ENCODE data around the gene MTMR6. TPM values are rescaled to one million over a fixed set of nuclear protein-coding genes. Genes with fewer than 3 reads are reported as not detected.

The MTMR6 gene
- total RNA-seq, 1 donor from 2014 or later, result 42.4 TPM

- FAIRE-seq, result no peak
- no peak for DNase-seq (ENCODE audit: low spot score in 2 of 2)
Observed at GRCh38 chr13:25224151-25224550, 63.1 kb downstream of the MTMR6 start.

GRCh38 chr13:25222740-25223139, 64.5 kb downstream of the MTMR6 start:
- FAIRE-seq, result no peak
- no peak for DNase-seq (ENCODE audit: low spot score in 2 of 2)

- FAIRE-seq, result no peak
Observed at GRCh38 chr13:25218019-25218418, 69.3 kb downstream of the MTMR6 start.

GRCh38 chr13:25217023-25217885, 70.0 kb downstream of the MTMR6 start:
- FAIRE-seq, result no peak
- no peak for DNase-seq (ENCODE audit: low spot score in 2 of 2)

More at GRCh38 chr13:25218019-25218418, 69.3 kb downstream of the MTMR6 start:
- no peak for DNase-seq (ENCODE audit: low spot score in 2 of 2)

- DNase-seq (ENCODE audit: low spot score in 2 of 2) (no peak), FAIRE-seq (no peak)
Observed at GRCh38 chr13:25215253-25215575, 72.1 kb downstream of the MTMR6 start.

DNA sequence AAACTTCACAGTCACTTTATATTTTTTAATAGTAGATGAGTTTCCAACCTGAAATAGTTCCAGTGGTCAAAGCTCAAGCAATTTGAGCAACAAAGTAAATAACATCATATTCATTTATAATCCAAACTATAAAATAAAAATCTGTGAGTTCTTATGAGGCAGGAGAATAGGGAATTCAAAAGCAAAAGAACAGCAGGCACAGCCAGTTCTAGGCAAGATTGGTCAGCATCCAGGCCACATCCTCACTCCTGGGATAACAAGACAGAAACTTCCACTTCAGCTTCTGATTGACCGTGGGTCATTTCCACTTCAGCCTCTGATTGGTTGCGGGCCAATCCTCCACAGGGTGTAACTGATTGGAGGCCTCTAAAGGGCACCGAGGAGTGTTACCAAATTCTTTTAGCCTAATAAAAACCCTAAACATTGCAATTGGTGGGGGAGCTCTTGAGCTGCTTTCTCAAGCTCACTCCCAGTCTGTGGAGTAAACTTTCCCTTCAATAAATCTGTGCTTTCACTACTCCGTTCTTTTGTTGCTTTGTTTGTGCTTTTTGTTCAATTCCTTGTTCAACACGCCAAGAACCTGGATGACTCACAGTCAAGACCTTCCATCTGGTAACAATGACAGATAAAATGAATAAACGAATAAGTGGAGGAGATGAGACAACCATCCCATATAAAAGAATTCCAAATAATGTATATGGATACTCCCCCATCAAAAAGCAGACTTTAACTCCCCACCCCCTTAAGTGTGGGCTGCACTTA, 72.6 kb downstream of the MTMR6 start:
- FAIRE-seq (no peak), DNase-seq (ENCODE audit: low spot score in 2 of 2) (no peak)

- FAIRE-seq, result no peak
Observed at GRCh38 chr13:25213715-25214114, 73.6 kb downstream of the MTMR6 start.

DNA sequence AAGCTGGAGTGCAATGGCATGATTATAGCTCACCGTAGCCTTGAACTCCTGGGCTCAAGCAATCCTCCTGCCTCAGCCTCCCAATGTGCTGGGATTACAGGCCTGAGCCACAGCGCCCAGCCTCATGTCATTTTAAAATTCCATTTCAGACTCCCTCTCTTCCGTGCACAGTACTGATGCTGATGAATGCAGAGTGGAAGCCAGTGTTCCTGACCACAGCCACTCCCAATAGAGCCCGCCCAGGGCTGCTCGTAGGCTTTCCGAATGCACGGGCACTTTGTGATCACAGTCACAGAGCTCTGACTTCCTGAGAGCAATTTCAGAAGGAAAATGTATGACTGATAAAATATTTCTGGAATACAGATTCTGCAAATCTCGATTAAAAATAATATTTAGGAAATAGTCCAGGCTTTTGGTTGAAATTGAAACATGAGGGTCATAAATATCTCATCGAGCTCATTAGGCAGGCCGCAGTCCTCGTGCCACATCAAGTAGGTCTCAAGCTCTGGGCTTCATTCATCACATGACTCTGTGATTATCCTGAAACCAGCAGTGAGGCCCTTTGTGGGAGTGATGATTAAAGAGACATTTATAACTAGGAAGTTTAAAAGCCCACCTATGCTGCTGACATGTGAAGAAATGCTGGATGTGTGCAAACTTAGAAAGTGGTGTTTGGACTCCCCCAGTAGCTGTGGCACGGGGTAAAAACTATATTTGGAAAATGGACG, 76.3 kb downstream of the MTMR6 start:
- FAIRE-seq (no peak), DNase-seq (ENCODE audit: low spot score in 2 of 2) (no peak)

More at GRCh38 chr13:25213715-25214114, 73.6 kb downstream of the MTMR6 start:
- no peak for DNase-seq (ENCODE audit: low spot score in 2 of 2)

DNA sequence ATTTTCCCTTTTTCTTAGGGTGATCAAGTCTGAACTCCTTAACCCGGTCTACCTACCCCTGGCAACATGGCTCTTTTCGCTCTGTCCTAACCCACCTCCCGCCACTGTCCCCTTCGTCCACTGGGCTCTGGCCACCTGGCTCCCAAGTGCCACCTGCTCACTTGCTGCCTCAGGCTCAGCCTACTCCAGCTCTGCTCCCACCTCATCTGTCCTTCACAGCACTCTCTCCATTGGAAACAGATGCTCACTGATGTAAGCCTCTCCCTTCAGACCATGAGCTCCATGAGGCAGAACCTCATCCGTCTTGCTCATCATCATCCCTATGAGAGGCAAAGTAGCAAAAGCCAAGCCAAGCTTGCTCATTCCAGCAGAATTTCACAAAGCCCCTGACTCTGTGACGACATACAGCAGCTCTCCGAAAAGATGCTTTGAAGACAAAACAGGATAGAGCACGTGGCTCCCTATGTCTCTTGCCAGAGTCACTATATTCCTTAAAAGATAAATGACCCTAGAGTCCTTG, 79.9 kb downstream of the MTMR6 start:
- FAIRE-seq (no peak), DNase-seq (ENCODE audit: low spot score in 2 of 2) (no peak)

GRCh38 chr13:25204863-25205262, 82.4 kb downstream of the MTMR6 start:
- DNase-seq (ENCODE audit: low spot score in 2 of 2), result no peak
- no peak for FAIRE-seq

DNA sequence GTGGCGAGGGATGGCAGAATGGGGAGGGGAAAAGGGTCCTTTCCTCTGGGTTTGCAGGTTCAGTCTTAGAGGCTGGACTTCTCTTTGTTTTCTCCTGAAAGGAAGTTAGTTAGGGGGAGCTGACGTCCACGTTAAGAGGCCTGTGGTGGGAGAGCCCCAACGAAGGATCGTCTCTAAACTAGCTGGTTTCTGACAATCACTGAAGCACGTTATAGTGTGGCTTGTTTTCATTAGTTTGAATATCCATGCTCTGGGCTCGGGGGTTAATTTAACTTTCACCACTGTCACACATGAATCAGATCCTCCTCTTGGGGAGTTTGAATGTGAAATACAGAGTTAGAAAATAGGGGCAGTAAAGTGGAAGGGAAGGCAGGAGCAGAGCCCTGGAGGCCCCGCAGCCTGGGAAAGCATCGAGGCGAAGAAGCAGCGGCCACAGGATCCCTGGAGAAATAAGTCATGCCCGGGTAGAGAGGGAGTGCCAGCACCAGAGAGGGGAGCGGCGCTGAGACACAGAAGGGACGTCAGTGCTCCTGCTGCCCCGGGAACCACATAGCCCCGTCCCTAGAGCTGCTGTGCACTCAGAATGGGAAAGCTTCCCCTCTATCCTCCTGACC, 84.1 kb downstream of the MTMR6 start:
- no peak for DNase-seq (ENCODE audit: low spot score in 2 of 2)
- no peak for FAIRE-seq

DNA sequence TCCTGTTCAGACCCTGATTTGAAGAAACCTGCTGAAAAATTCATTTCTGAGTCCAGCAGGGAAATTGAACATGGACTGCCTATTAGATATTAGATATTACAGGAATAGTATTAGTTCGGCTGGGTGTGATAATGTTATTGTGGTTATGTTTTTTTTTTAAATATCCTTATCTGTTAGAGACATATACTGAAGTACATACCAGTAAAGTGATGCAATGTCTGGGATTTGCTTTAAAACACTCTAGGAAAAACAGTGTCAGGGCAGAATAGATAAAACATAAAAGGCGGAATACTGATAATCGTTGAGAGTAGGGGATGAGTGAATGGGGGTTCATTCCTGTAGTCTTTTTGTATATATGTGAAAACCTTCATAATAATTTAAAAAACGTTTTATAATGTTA, 86.5 kb downstream of the MTMR6 start:
- DNase-seq (ENCODE audit: low spot score in 2 of 2), result no peak
- no peak for FAIRE-seq

- FAIRE-seq (no peak), DNase-seq (ENCODE audit: low spot score in 2 of 2) (peak in 1 of 2 donors; percentile 34)
Observed at GRCh38 chr13:25198647-25199046, 88.6 kb downstream of the MTMR6 start.

GRCh38 chr13:25196971-25197370, 90.3 kb downstream of the MTMR6 start:
- FAIRE-seq (no peak), DNase-seq (ENCODE audit: low spot score in 2 of 2) (no peak)

Other genes with a start within 250 kb of the MTMR6 start
- 0.41 TPM for gene PABPC3, start 191.4 kb downstream of the MTMR6 start, total RNA-seq
- 143 TPM for gene AMER2, start 115.2 kb downstream of the MTMR6 start, total RNA-seq
- gene NUP58, start 14.1 kb upstream of the MTMR6 start, total RNA-seq, result 107 TPM
- 63.6 TPM for gene ATP8A2, start 84.5 kb upstream of the MTMR6 start, total RNA-seq

Data from frontal cortex (tissue), 4 donors.